K562 treated with DMSO at 1 percent for 48 hours (cell line): ENCODE data around the gene SCAND1. TPM values are rescaled to one million over a fixed set of nuclear protein-coding genes. Genes with fewer than 3 reads are reported as not detected.

Experiments
- total RNA-seq: library from RNA; unstranded; fragments of 300-600 nt; gene quantifications from 2 replicates; pipeline ENCODE4 v1.2.3, GENCODE V29; 2022; ENCODE audit warnings: low replicate concordance; ENCODE audit errors: extremely low read depth

Gene SCAND1
- not detected in 2 replicates for total RNA-seq

DNA sequence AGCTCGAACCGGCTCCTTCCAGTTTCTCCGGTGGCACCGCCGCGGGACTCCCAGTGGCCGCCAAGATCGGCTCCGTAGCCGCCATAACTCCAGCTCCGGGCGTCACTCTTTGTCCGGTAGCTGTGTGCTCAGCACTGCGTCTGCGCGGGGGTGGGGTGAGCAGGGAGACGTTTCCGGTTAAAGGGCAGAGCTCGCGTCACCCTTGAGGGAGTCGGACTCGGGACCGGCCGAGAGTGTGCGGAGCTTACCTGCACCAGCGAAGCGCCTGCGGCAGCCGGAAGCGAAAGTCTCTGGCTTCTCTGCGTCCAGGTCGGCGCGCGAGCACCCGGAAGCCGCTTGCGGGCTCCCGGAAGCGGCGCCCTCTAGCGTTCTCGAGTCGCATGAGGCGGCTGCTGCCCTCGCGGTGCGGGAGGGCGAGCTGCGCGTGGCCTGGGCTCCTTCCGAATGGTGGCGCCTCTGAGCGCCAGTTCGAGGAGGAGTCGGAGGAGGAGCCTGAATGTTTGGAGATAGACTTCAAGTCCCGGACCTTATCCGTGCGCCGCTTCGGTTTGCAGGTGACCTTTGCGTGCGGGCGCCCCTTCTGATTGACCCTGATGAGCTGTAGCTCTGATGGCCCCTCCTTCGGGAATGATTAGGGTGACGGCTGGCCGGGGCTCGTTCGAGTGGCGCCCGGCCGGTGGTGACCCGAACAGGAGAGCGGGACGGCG, at the start of gene SCAND1:
TSS of gene SCAND1 (minus strand) at position 303 of the 707 bp plus-strand sequence. CDS start at position 85, 218 bp downstream.

DNA sequence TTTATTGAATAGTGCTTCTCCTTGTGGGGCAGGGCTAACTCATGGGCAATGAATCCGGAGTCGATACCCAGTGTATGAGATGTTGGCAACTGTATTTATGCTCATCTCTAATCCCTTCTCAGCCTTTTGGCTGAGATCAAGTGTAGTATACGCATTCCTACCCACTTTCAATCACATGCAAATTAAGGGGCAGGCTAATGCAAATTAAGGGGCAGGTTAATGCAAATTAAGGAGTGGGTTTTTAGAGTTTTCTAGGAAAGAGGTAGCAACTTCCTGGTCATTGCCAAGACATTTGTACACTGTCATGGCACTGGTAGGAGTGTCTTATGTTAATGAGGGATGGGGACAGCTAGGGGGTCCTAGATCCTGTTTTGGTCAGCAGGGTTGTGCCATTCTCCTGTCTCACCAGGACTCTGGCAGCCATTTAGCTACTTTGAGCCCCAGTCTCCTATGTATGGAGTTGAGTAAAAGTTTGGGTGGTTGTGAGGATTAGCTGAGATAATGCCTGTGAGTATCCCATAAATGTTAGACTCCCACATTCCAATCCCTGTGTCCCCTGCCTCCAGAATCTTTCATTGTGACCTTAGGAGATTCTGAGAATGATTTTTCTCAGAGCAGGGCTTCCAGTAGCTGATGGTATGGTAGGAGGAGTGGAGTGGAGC, 13.8 kb upstream of the SCAND1 start, which contains the start of gene CNBD2:
TSS of gene CNBD2 (plus strand) at position 612 of the 662 bp plus-strand sequence. CDS start 173 bp downstream, outside the sequence.

Other genes starting within 250 kb of the SCAND1 start
- not detected in 2 replicates for gene RBM39, start 212.2 kb downstream of the SCAND1 start, total RNA-seq
- not detected in 2 replicates for gene PHF20, start 182.5 kb downstream of the SCAND1 start, total RNA-seq
- not detected in 2 replicates for gene CNBD2, start 14.1 kb upstream of the SCAND1 start, total RNA-seq
- not detected in 2 replicates for gene EPB41L1, start 200.2 kb upstream of the SCAND1 start, total RNA-seq